MCF 10A (cell line): ENCODE data around the gene CARD9. TPM values are rescaled to one million over a fixed set of nuclear protein-coding genes. Genes with fewer than 3 reads are reported as not detected.

Experiments
- BruUV-seq: library from RNA; stranded (reverse); fragments of 400-500 nt; replicated peaks from 2 replicates; lab custom pipeline; 2021; lab: Mats Ljungman, UMichigan
- CTCF ChIA-PET: fragments of 300-600 bp; sonication (Branson Sonifier 250); formaldehyde crosslinking; extraction: SDS; loops from one replicate; lab custom pipeline; 2021; ENCODE audit warnings: antibody characterized with exemption, inconsistent platforms; lab: Yijun Ruan, JAX
- POLR2A ChIA-PET: fragments of 300-600, 350-650 bp; sonication (Branson Sonifier 250); formaldehyde crosslinking; extraction: SDS; loops from one replicate; lab custom pipeline; 2020; ENCODE audit warnings: antibody characterized with exemption, inconsistent platforms; lab: Yijun Ruan, JAX
- DNase-seq: peaks from one replicate; pipeline ENCODE4 v3.0.0-alpha.2; 2018; ENCODE audit not compliant: unreplicated experiment
- H3K27ac Mint-ChIP-seq: one replicate; pipeline ENCODE4 v1.8.0; 2022; ENCODE audit warnings: mild to moderate bottlenecking, low read depth, mixed read lengths; ENCODE audit not compliant: unreplicated experiment
- H3K27me3 Mint-ChIP-seq: one replicate; pipeline ENCODE4 v1.8.0; 2022; ENCODE audit warnings: mixed read lengths; ENCODE audit not compliant: insufficient read depth, unreplicated experiment
- H3K36me3 Mint-ChIP-seq: one replicate; pipeline ENCODE4 v1.8.0; 2022; ENCODE audit warnings: mild to moderate bottlenecking, moderate library complexity, mixed read lengths; ENCODE audit not compliant: insufficient read depth, unreplicated experiment
- H3K4me1 Mint-ChIP-seq: one replicate; pipeline ENCODE4 v1.8.0; 2022; ENCODE audit warnings: mixed read lengths; ENCODE audit not compliant: insufficient read depth, unreplicated experiment
- H3K4me3 Mint-ChIP-seq: one replicate; pipeline ENCODE4 v1.8.0; 2022; ENCODE audit warnings: mild to moderate bottlenecking, moderate library complexity, mixed read lengths; ENCODE audit not compliant: unreplicated experiment
- H3K9me3 Mint-ChIP-seq: one replicate; pipeline ENCODE4 v1.8.0; 2022; ENCODE audit warnings: mixed read lengths; ENCODE audit not compliant: unreplicated experiment
- CTCF ChIP-seq: fragments of 200-600 bp; IDR thresholded peaks from one replicate; pipeline ENCODE4 v1.8.0; 2022; ENCODE audit warnings: antibody characterized with exemption, mild to moderate bottlenecking; ENCODE audit not compliant: unreplicated experiment
- intact Hi-C: fragments of 100-400 bp; cut with micrococcal nuclease; formaldehyde crosslinking; loops from 2 replicates; pipeline ENCODE4 v1.14.1; 2022
- total RNA-seq: library from RNA; stranded (reverse); gene quantifications from 2 replicates; pipeline ENCODE4 v1.2.3, GENCODE V29; 2022

The CARD9 gene
- total RNA-seq, 1 experiment from 2014 or later: 0.33 TPM

GRCh38 chr9:136344544-136345280 is 28.8 kb downstream of the CARD9 start:
- intact Hi-C loops: no loop called here
- H3K36me3 Mint-ChIP-seq: no peaks in the 10 kb centered on the region
- TF ChIP-seq CTCF: no peak
- no peak for DNase-seq
- ChIA-PET POLR2A (no interaction called here), CTCF (interaction anchor here (1.5 kb wide), 1 partner anchor 19 kb away, joined by 6 read pairs; the partner anchor contains the start of gene DNLZ)
- H3K27me3 Mint-ChIP-seq: no peaks in the 10 kb centered on the region
- no TSS peak for BruUV-seq
- H3K4me1 Mint-ChIP-seq: no peaks in the 10 kb centered on the region
- H3K27ac Mint-ChIP-seq: no peak overlapping the region
- no peak overlapping the region for H3K4me3 Mint-ChIP-seq
- no peaks in the 10 kb centered on the region for H3K9me3 Mint-ChIP-seq

GRCh38 chr9:136343884-136344269 is 29.6 kb downstream of the CARD9 start:
- Mint-ChIP-seq H3K9me3 (no peaks in the 10 kb centered on the region), H3K4me3 (no peak overlapping the region), H3K36me3 (peaks cover 3% of the 10 kb centered on the region), H3K4me1 (no peaks in the 10 kb centered on the region), H3K27ac (no peak overlapping the region), H3K27me3 (no peaks in the 10 kb centered on the region)
- POLR2A ChIA-PET: no interaction called here
- CTCF ChIA-PET: no interaction called here
- BruUV-seq: no TSS peak
- no peak for TF ChIP-seq CTCF
- no peak for DNase-seq
- intact Hi-C loops: no loop called here

GRCh38 chr9:136343121-136343883 is 30.2 kb downstream of the CARD9 start:
- ChIA-PET CTCF (no interaction called here), POLR2A (interaction anchor here (0.5 to 1.0 kb wide), 2 partner anchors 20 to 343 kb away, joined by 3 to 4 read pairs; no protein-coding TSS in a partner anchor)
- Mint-ChIP-seq H3K9me3 (no peaks in the 10 kb centered on the region), H3K36me3 (peaks cover 6% of the 10 kb centered on the region), H3K27ac (no peak overlapping the region), H3K4me3 (no peak overlapping the region), H3K27me3 (no peaks in the 10 kb centered on the region), H3K4me1 (no peaks in the 10 kb centered on the region)
- no peak for DNase-seq
- no TSS peak for BruUV-seq
- intact Hi-C loops: no loop called here
- no peak for TF ChIP-seq CTCF
